Smooth muscle cell (in vitro differentiated cells): Measurements from ENCODE around the gene PPA1. TPM values are rescaled to one million over a fixed set of nuclear protein-coding genes. Genes with fewer than 3 reads are reported as not detected.
"Not testable (repeated sequence)": the region's sequence is repeated elsewhere in the genome, so short reads cannot be mapped to it uniquely, and the experiment has no call there.

ENCODE experiments used
- DNase-seq: peaks from one replicate; lab custom pipeline; 2025; ENCODE audit not compliant: unreplicated experiment; lab: John Stamatoyannopoulos, UW
- H2AFZ ChIP-seq: fragments of 200-600 bp; sonication (generic); 2 replicates; pipeline ENCODE4 v1.6.0; 2016; ENCODE audit warnings: antibody characterized with exemption, low read depth, mild to moderate bottlenecking
- H3F3A ChIP-seq: fragments of 200-600 bp; sonication (generic); 2 replicates; pipeline ENCODE4 v1.6.0; 2017; ENCODE audit warnings: antibody characterized with exemption, low read depth
- H3K27ac ChIP-seq: fragments of 200-600 bp; sonication (generic); 2 replicates; pipeline ENCODE4 v1.5.1; 2016; ENCODE audit warnings: low read depth, mild to moderate bottlenecking
- H3K27me3 ChIP-seq: fragments of 200-600 bp; sonication (generic); 2 replicates; pipeline ENCODE4 v1.6.1; 2016; ENCODE audit warnings: low read depth, mild to moderate bottlenecking
- H3K36me3 ChIP-seq: fragments of 200-600 bp; sonication (generic); 2 replicates; pipeline ENCODE4 v1.5.1; 2016; ENCODE audit warnings: low read depth
- H3K4me1 ChIP-seq: fragments of 200-600 bp; sonication (generic); 2 replicates; pipeline ENCODE4 v1.5.1; 2016; ENCODE audit warnings: low read depth
- H3K4me2 ChIP-seq: fragments of 200-600 bp; sonication (generic); 2 replicates; pipeline ENCODE4 v1.6.0; 2016; ENCODE audit warnings: mild to moderate bottlenecking
- H3K4me3 ChIP-seq: fragments of 200-600 bp; sonication (generic); 2 replicates; pipeline ENCODE4 v1.5.1; 2016; ENCODE audit warnings: mild to moderate bottlenecking
- H3K79me2 ChIP-seq: fragments of 200-600 bp; sonication (generic); 2 replicates; pipeline ENCODE4 v1.6.0; 2016; ENCODE audit warnings: low read depth, mild to moderate bottlenecking
- H3K9ac ChIP-seq: fragments of 200-600 bp; sonication (generic); 2 replicates; pipeline ENCODE4 v1.6.0; 2016; ENCODE audit warnings: low read depth
- H3K9me3 ChIP-seq: fragments of 200-600 bp; sonication (generic); replicated peaks from 2 replicates; pipeline ENCODE4 v1.5.1; 2016; ENCODE audit warnings: low read depth
- H4K20me1 ChIP-seq: fragments of 200-600 bp; sonication (generic); 2 replicates; pipeline ENCODE4 v1.6.0; 2016; ENCODE audit warnings: low read depth
- WGBS: methylation state at CpG from one replicate; pipeline ENCODE4 v1.1.7; 2016; ENCODE audit warnings: low lambda C conversion rate; 5-methylcytosine and 5-hydroxymethylcytosine counted together
- polyA plus RNA-seq: library from polyadenylated mRNA; unstranded; fragments of >200 nt; fragmentation: Nextera tagmentation; extraction: Ambion mirVana; gene quantifications from 2 replicates; pipeline ENCODE4 v1.2.1, GENCODE V29; 2016
- total RNA-seq: library from RNA; depleted of rRNA; stranded (reverse); fragments of >200 nt; gene quantifications from 2 replicates; pipeline ENCODE4 v1.2.3, GENCODE V29; 2014
- TF ChIP-seq, protein P1 (sequence below): fragments of 200-600 bp; sonication (generic); IDR thresholded peaks from 2 replicates; pipeline ENCODE4 v1.5.1; 2017; ENCODE audit warnings: borderline replicate concordance, mild to moderate bottlenecking, antibody characterized with exemption; ENCODE audit not compliant: insufficient read depth, poor library complexity, severe bottlenecking

Gene PPA1
- total and polyA plus RNA-seq, 2 experiments from 2014 or later: 38.1 to 58.4 TPM

DNA sequence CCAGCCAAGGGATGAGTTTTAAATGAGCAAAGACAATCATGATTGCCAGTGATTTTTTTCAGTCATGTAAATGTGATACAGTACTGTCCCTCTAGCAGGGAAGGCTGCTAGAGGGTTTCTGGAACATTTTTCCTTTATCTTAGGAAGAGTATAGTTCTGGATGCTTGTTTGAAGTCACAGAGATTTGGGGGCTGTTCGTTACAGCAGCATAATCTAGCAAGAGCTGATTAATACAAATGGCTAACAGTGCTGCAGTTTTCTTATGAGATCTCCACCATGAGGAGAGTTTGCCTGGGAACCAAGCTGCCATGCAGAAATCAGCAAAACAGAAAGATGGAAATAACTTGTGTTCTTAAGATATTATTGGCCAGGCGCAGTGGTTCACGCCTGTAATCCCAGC, 7.9 kb upstream of the PPA1 start:
- Histone ChIP-seq H4K20me1 (no peaks in the 10 kb centered on the region), H3K36me3 (no peaks in the 10 kb centered on the region), H3K4me3 (no peak overlapping the region), H3K4me1 (no peaks in the 10 kb centered on the region), H2AFZ (no peak overlapping the region), H3F3A (no peaks in the 10 kb centered on the region), H3K79me2 (no peaks in the 10 kb centered on the region), H3K9ac (no peak overlapping the region), H3K4me2 (no peak overlapping the region), H3K9me3 (no peaks in the 10 kb centered on the region), H3K27ac (no peak overlapping the region), H3K27me3 (peaks cover 27% of the 10 kb centered on the region)
- TF ChIP-seq, protein P1, sequence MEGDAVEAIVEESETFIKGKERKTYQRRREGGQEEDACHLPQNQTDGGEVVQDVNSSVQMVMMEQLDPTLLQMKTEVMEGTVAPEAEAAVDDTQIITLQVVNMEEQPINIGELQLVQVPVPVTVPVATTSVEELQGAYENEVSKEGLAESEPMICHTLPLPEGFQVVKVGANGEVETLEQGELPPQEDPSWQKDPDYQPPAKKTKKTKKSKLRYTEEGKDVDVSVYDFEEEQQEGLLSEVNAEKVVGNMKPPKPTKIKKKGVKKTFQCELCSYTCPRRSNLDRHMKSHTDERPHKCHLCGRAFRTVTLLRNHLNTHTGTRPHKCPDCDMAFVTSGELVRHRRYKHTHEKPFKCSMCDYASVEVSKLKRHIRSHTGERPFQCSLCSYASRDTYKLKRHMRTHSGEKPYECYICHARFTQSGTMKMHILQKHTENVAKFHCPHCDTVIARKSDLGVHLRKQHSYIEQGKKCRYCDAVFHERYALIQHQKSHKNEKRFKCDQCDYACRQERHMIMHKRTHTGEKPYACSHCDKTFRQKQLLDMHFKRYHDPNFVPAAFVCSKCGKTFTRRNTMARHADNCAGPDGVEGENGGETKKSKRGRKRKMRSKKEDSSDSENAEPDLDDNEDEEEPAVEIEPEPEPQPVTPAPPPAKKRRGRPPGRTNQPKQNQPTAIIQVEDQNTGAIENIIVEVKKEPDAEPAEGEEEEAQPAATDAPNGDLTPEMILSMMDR: no peak
- no peak for DNase-seq
- WGBS: 98% methylated on average over 3 of the region's 3 CpGs

DNA sequence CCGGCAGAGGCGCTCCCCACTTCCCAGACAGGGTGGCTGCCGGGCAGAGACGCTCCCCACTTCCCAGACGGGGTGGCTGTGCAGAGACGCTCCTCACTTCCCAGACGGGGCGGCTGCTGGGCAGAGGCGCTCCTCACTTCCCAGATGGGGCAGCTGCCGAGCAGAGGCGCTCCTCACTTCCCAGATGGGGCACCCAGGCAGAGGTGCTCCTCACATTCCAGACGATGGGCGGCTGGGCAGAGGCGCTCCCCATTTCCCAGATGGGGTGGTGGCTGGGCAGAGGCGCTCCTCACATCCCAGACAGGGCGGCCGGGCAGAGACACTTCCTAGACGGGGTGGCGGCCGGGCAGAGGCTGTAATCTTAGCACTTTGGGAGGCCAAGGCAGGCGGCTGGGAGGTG, 6.8 kb upstream of the PPA1 start:
- not testable (repeated sequence) for H3K79me2 ChIP-seq, H3K9me3 ChIP-seq, H3K4me1 ChIP-seq, H3K36me3 ChIP-seq, H3F3A ChIP-seq, H3K9ac ChIP-seq, H3K4me3 ChIP-seq, H2AFZ ChIP-seq, H3K27ac ChIP-seq, H3K4me2 ChIP-seq, DNase-seq, H4K20me1 ChIP-seq
- peaks cover 17% of the 10 kb centered on the region for H3K27me3 ChIP-seq
- WGBS: 88% methylated on average over 20 of the region's 21 CpGs

DNA sequence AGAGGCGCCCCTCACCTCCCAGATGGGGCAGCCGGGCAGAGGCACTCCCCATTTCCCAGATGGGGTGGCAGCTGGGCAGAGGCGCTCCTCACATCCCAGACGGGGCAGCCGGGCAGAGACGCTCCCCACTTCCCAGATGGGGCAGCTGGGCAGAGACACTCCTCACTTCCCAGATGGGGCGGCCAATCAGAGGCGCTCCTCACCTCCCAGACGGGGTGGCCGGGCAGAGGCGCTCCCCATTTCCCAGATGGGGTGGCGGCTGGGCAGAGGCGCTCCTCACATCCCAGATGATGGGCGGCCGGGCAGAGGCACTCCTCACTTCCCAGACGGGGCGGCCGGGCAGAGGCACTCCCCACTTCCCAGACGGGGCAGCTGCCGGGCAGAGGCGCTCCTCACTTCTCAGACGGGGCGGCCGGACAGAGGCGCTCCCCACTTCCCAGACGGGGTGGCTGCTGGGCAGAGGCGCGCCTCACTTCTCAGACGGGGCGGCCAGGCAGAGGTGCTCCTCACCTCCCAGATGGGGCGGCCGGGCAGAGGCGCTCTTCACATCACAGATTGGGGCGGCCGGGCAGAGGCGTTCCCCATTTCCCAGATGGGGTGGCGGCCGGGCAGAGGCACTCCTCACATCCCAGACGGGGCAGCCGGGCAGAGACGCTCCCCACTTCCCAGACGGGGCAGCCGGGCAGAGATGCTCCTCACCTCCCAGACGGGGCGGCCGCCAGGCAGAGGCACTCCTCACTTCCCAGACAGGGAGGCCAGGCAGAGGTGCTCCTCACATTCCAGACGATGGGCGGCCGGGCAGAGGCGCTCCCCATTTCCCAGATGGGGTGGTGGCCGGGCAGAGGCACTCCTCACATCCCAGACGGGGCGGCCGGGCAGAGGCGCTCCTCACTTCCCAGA, 6.1 kb upstream of the PPA1 start:
- H3K27ac ChIP-seq, H4K20me1 ChIP-seq: not testable (repeated sequence)
- 97% methylated on average over 48 of the region's 55 CpGs for WGBS

DNA sequence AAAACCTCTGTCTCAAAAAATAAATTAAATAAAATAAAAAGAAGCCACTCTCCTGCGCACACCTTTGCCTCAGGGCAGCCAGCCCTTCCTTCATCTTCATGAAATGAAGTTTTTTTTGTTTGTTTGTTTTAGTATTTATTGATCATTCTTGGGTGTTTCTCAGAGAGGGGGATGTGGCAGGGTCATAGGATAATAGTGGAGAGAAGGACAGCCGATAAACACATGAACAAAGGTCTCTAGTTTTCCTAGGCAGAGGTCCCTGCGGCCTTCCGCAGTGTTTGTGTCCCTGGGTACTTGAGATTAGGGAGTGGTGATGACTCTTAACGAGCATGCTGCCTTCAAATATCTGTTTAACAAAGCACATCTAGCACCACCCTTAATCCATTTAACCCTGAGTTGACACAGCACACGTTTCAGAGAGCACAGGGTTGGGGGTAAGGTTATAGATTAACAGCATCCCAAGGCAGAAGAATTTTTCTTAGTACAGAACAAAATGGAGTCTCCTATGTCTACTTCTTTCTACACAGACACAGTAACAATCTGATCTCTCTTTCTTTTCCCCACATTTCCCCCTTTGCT, 4.8 kb upstream of the PPA1 start:
- 87% methylated on average over 6 of the region's 6 CpGs for WGBS
- H3K27ac ChIP-seq, H3F3A ChIP-seq, H3K4me3 ChIP-seq, H4K20me1 ChIP-seq, H3K36me3 ChIP-seq, H3K79me2 ChIP-seq, H2AFZ ChIP-seq, DNase-seq, H3K27me3 ChIP-seq, H3K4me2 ChIP-seq, H3K9ac ChIP-seq, H3K9me3 ChIP-seq: not testable (repeated sequence)
- peaks cover 12% of the 10 kb centered on the region for H3K4me1 ChIP-seq

More for the DNA sequence above, 6.1 kb upstream of the PPA1 start:
- not testable (repeated sequence) for H3K79me2 ChIP-seq, H3K4me3 ChIP-seq, H3F3A ChIP-seq, H3K36me3 ChIP-seq, H3K9me3 ChIP-seq, DNase-seq, H3K4me2 ChIP-seq, H2AFZ ChIP-seq, H3K4me1 ChIP-seq, H3K9ac ChIP-seq
- H3K27me3 ChIP-seq: peaks cover 11% of the 10 kb centered on the region

DNA sequence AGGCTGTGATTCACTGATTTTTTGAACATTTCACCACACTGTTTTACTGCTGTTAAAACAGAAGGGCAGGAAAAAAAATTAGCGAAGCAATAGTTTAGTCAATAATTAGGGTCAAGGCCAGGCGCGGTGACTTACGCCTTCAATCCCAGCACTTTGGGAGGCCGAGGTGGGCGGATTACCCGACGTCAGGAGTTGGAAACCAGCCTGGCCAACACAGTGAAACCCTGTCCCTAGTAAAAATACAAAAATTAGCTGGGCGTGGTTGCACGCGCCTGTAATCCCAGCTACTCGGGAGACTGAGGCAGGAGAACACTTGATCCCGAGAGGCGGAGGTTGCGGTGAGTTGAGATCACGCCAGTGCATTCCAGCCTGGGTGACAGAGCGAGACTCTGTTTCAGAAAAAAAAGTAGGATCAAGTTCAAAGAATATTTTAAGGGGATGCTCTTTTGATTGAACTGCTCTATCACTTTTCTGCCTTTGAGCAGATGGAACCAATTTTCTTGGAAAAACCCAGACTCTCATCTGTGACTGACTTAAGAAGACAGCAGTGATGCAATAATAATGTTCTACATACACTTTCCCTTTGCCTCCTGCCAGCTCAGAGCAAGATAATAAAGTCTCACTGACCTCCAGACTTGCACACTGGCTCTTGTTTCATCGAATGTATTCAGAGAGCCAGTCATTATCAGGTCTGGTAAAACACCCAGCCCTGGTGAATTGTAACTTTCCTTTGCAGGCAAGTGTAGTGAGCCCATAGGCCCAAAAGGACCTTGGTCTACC, 1.6 kb upstream of the PPA1 start:
- Histone ChIP-seq H4K20me1 (peaks cover 18% of the 10 kb centered on the region), H3K79me2 (peaks cover 20% of the 10 kb centered on the region), H3F3A (peaks cover 10% of the 10 kb centered on the region), H3K4me1 (peaks cover 27% of the 10 kb centered on the region), H3K4me3 (no peak overlapping the region), H3K4me2 (no peak overlapping the region), H3K36me3 (no peaks in the 10 kb centered on the region), H2AFZ (no peak overlapping the region), H3K27ac (peak overlapping the region; percentile 48), H3K9ac (no peak overlapping the region), H3K9me3 (no peaks in the 10 kb centered on the region), H3K27me3 (no peaks in the 10 kb centered on the region)
- WGBS: 62% methylated on average over 18 of the region's 18 CpGs
- TF ChIP-seq, protein P1: no peak
- no peak for DNase-seq
